HFF-Myc (cell line): Measurements from ENCODE around the gene PRKD1.

Experiments used
- DNase-seq: peaks from one replicate; pipeline ENCODE4 v3.0.0-alpha.2; 2011; ENCODE audit warnings: low read depth; ENCODE audit errors: extremely low read depth
- H3K4me3 ChIP-seq: replicated peaks from 2 replicates; pipeline ENCODE4 v1.5.1; 2011; ENCODE audit warnings: low read depth, mild to moderate bottlenecking, control low read depth, low read length
- TF ChIP-seq, protein P1 (sequence below): IDR thresholded peaks from 2 replicates; pipeline ENCODE4 v1.5.1; 2012; ENCODE audit warnings: mild to moderate bottlenecking, low read depth, low read length, control low read depth; ENCODE audit errors: missing control alignments

PRKD1 gene

GRCh38 chr14:29906256-29906870 is 21.3 kb downstream of the PRKD1 start:
- H3K4me3 ChIP-seq = no peak overlapping the region
- TF ChIP-seq, protein P1, sequence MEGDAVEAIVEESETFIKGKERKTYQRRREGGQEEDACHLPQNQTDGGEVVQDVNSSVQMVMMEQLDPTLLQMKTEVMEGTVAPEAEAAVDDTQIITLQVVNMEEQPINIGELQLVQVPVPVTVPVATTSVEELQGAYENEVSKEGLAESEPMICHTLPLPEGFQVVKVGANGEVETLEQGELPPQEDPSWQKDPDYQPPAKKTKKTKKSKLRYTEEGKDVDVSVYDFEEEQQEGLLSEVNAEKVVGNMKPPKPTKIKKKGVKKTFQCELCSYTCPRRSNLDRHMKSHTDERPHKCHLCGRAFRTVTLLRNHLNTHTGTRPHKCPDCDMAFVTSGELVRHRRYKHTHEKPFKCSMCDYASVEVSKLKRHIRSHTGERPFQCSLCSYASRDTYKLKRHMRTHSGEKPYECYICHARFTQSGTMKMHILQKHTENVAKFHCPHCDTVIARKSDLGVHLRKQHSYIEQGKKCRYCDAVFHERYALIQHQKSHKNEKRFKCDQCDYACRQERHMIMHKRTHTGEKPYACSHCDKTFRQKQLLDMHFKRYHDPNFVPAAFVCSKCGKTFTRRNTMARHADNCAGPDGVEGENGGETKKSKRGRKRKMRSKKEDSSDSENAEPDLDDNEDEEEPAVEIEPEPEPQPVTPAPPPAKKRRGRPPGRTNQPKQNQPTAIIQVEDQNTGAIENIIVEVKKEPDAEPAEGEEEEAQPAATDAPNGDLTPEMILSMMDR = no peak
- DNase-seq = no peak

GRCh38 chr14:29905543-29905942 is 22.1 kb downstream of the PRKD1 start:
- DNase-seq = no peak
- no peak overlapping the region for H3K4me3 ChIP-seq
- TF ChIP-seq, protein P1 = no peak

GRCh38 chr14:29900609-29901350 is 26.9 kb downstream of the PRKD1 start:
- DNase-seq = no peak
- no peak overlapping the region for H3K4me3 ChIP-seq

GRCh38 chr14:29898470-29898869 is 29.2 kb downstream of the PRKD1 start:
- H3K4me3 ChIP-seq = no peak overlapping the region
- no peak for DNase-seq
- TF ChIP-seq, protein P1 = no peak

More at GRCh38 chr14:29900609-29901350, 26.9 kb downstream of the PRKD1 start:
- TF ChIP-seq, protein P1 = no peak

- no peak overlapping the region for H3K4me3 ChIP-seq
- TF ChIP-seq, protein P1 = no peak
- DNase-seq = no peak
These were observed 30.5 kb downstream of the PRKD1 start for GRCh38 chr14:29897181-29897580.

DNA sequence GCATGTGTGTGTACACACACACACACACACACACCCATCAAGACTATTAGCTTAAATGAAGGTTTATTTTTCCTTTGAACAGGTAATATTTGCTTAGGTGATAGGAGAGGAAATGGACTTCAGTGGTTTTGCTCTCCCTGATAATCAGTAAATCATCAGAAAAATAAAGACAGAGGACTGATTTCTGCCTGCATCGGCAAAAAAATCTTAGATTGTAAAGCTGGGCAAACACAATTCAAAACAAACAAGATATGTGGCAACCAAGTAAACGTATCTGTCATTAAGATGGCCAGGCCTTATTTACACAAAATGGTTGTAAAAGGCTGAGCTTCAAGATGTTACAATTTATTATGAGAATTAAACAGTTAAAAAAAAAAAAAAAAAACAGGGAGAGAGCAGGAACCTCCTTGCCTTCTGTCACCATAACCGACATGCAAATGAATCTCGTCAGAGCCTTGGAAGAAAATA is 31.3 kb downstream of the PRKD1 start:
- no peak for DNase-seq
- H3K4me3 ChIP-seq = no peak overlapping the region
- TF ChIP-seq, protein P1 = no peak
